GM23338 (cell line): ENCODE data around the gene DAB1. TPM values are rescaled to one million over a fixed set of nuclear protein-coding genes. Genes with fewer than 3 reads are reported as not detected.

Experiments
- ATAC-seq: fragments of 200-7000 bp; cut with Tn5 transposase; 3 replicates; pipeline ENCODE4 v1.9.1; 2020
- DNase-seq: peaks from one replicate; pipeline ENCODE4 v3.0.0-alpha.2; 2015; ENCODE audit warnings: low spot score
- H2AFZ ChIP-seq: fragments of 200-600 bp; sonication (generic); 2 replicates; pipeline ENCODE4 v1.8.0; 2016; ENCODE audit warnings: antibody characterized with exemption, mild to moderate bottlenecking, moderate library complexity
- H3F3A ChIP-seq: fragments of 200-600 bp; sonication (generic); replicated peaks from 2 replicates; pipeline ENCODE4 v1.8.0; 2017; ENCODE audit warnings: antibody characterized with exemption, mixed run types, low read depth
- H3K27ac ChIP-seq: fragments of 200-600 bp; sonication (generic); 2 replicates; pipeline ENCODE4 v1.6.1; 2016; ENCODE audit warnings: low read depth
- H3K27me3 ChIP-seq: fragments of 200-600 bp; sonication (generic); 2 replicates; pipeline ENCODE4 v1.8.0; 2016; ENCODE audit warnings: mild to moderate bottlenecking, mixed run types, moderate library complexity; ENCODE audit not compliant: insufficient read depth
- H3K36me3 ChIP-seq: fragments of 200-600 bp; sonication (generic); 2 replicates; pipeline ENCODE4 v1.8.0; 2016; ENCODE audit warnings: mild to moderate bottlenecking; ENCODE audit not compliant: insufficient read depth
- H3K4me1 ChIP-seq: fragments of 200-600 bp; sonication (generic); 2 replicates; pipeline ENCODE4 v1.8.0; 2016; ENCODE audit warnings: mild to moderate bottlenecking, moderate library complexity; ENCODE audit not compliant: insufficient read depth
- H3K4me2 ChIP-seq: fragments of 200-600 bp; sonication (generic); 2 replicates; pipeline ENCODE4 v1.7.1; 2017; ENCODE audit warnings: mixed run types
- H3K4me3 ChIP-seq: fragments of 200-600 bp; sonication (generic); 2 replicates; pipeline ENCODE4 v1.6.1; 2016; ENCODE audit warnings: mixed run types
- H3K79me2 ChIP-seq: fragments of 200-600 bp; sonication (generic); replicated peaks from 2 replicates; pipeline ENCODE4 v1.8.0; 2017; ENCODE audit warnings: mild to moderate bottlenecking; ENCODE audit not compliant: insufficient read depth
- H3K9me2 ChIP-seq: fragments of 200-600 bp; sonication (generic); 2 replicates; pipeline ENCODE4 v1.8.0; 2017; ENCODE audit not compliant: insufficient read depth
- H4K20me1 ChIP-seq: fragments of 200-600 bp; sonication (generic); replicated peaks from 2 replicates; pipeline ENCODE4 v1.8.0; 2017; ENCODE audit warnings: mild to moderate bottlenecking; ENCODE audit not compliant: insufficient read depth
- H3K27ac Mint-ChIP-seq: 2 replicates; pipeline ENCODE4 v1.8.0; 2020; ENCODE audit warnings: inconsistent platforms, mild to moderate bottlenecking, moderate library complexity, mixed read lengths
- H3K27me3 Mint-ChIP-seq: 3 replicates; pipeline ENCODE4 v1.8.0; 2022; ENCODE audit warnings: low read depth, mild to moderate bottlenecking, moderate library complexity, mixed read lengths, inconsistent platforms; ENCODE audit not compliant: insufficient read depth, poor library complexity
- H3K36me3 Mint-ChIP-seq: 3 replicates; pipeline ENCODE4 v1.8.0; 2021; ENCODE audit warnings: low read depth, mild to moderate bottlenecking, inconsistent platforms, moderate library complexity, mixed read lengths
- H3K4me1 Mint-ChIP-seq: 3 replicates; pipeline ENCODE4 v1.8.0; 2020; ENCODE audit warnings: mild to moderate bottlenecking, inconsistent platforms, mixed read lengths
- H3K4me3 Mint-ChIP-seq: 3 replicates; pipeline ENCODE4 v1.8.0; 2021; ENCODE audit warnings: moderate library complexity, mild to moderate bottlenecking, inconsistent platforms, mixed read lengths
- H3K9me3 Mint-ChIP-seq: 3 replicates; pipeline ENCODE4 v1.8.0; 2020; ENCODE audit warnings: moderate library complexity, mild to moderate bottlenecking, inconsistent platforms, mixed read lengths
- CREB1 ChIP-seq: fragments of 250-450 bp; sonication (Bioruptor Pico); IDR thresholded peaks from 2 replicates; pipeline ENCODE4 v1.5.0; 2020; ENCODE audit warnings: low read depth, mild to moderate bottlenecking, moderate library complexity
- CTCF ChIP-seq, 2 experiments: fragments of 200-600 bp in 1 of 2; sonication (generic) in 1 of 2; conservative IDR thresholded peaks; 2 replicates each; pipeline versions ENCODE4 v1.5.1 to v1.6.1; 2016 to 2017; ENCODE audit warnings: antibody characterized with exemption in 2 of 2, low read depth in 2 of 2, mild to moderate bottlenecking in 2 of 2, moderate library complexity in 1 of 2
- EZH2phosphoT487 ChIP-seq: fragments of 200-600 bp; sonication (generic); IDR thresholded peaks from one replicate; pipeline ENCODE4 v1.8.1; 2018; ENCODE audit warnings: antibody characterized with exemption; ENCODE audit not compliant: unreplicated experiment
- NANOG ChIP-seq: IDR thresholded peaks from 2 replicates; pipeline ENCODE4 v1.6.1; 2016; ENCODE audit warnings: antibody characterized with exemption, borderline replicate concordance
- REST ChIP-seq: IDR thresholded peaks from one replicate; pipeline ENCODE4 v1.6.1; 2018; ENCODE audit warnings: antibody characterized with exemption; ENCODE audit not compliant: unreplicated experiment
- STAT1 ChIP-seq: IDR thresholded peaks from one replicate; pipeline ENCODE4 v1.6.1; 2016; ENCODE audit warnings: antibody characterized with exemption; ENCODE audit not compliant: unreplicated experiment
- ZNF114 ChIP-seq: fragments of 250-450 bp; sonication (Bioruptor Pico); IDR thresholded peaks from 2 replicates; pipeline ENCODE4 v1.5.0; 2020; ENCODE audit warnings: mild to moderate bottlenecking, moderate library complexity
- ZNF462 ChIP-seq: fragments of 250-450 bp; sonication (Bioruptor Pico); IDR thresholded peaks from 2 replicates; pipeline ENCODE4 v1.5.0; 2020; ENCODE audit warnings: mild to moderate bottlenecking, moderate library complexity
- polyA plus RNA-seq: library from polyadenylated mRNA; unstranded; fragments of >200 nt; fragmentation: Nextera tagmentation; extraction: Ambion mirVana; gene quantifications from 2 replicates; pipeline ENCODE4 v1.2.1, GENCODE V29; 2016
- total RNA-seq: library from RNA; depleted of rRNA; stranded (reverse); fragments of >200 nt; shearing (Covaris generic); gene quantifications from 2 replicates; pipeline ENCODE4 v1.2.3, GENCODE V29; 2014

The DAB1 gene
- total and polyA plus RNA-seq, 2 experiments from 2014 or later, result 12.8 to 14.5 TPM

GRCh38 chr1:57277681-57278080 is 146.2 kb downstream of the DAB1 start:
- H2AFZ ChIP-seq, result no peak overlapping the region
- H3K4me1 ChIP-seq, result no peaks in the 10 kb centered on the region
- H3K27me3 Mint-ChIP-seq, result peaks cover 2% of the 10 kb centered on the region
- no peaks in the 10 kb centered on the region for H3K9me3 Mint-ChIP-seq
- ATAC-seq (no peak), DNase-seq (no peak)
- H3K4me2 ChIP-seq, result no peak overlapping the region
- H3K36me3 Mint-ChIP-seq, result no peaks in the 10 kb centered on the region
- no peaks in the 10 kb centered on the region for H3K79me2 ChIP-seq
- no peaks in the 10 kb centered on the region for H3F3A ChIP-seq
- H3K27ac ChIP-seq, result no peak overlapping the region
- no peak for TF ChIP-seq STAT1
- no peak for TF ChIP-seq CTCF (conservative IDR thresholded peaks at IDR 0.05; ENCODE audit: low read depth in 2 of 2)
- no peak for TF ChIP-seq NANOG
- H4K20me1 ChIP-seq, result no peaks in the 10 kb centered on the region
- no peaks in the 10 kb centered on the region for H3K36me3 ChIP-seq
- H3K4me3 ChIP-seq, result no peak overlapping the region
- peaks cover 2% of the 10 kb centered on the region; the same call in 1 of the 3 replicates for H3K4me1 Mint-ChIP-seq
- H3K9me2 ChIP-seq, result 0 out of 2 replicates have a peak, but pooled peaks cover 4% of the 10 kb centered on the region
- H3K27me3 ChIP-seq, result no peaks in the 10 kb centered on the region
- H3K4me3 Mint-ChIP-seq, result no peak overlapping the region
- no peak overlapping the region for H3K27ac Mint-ChIP-seq

GRCh38 chr1:57276918-57277317 is 146.9 kb downstream of the DAB1 start:
- ATAC-seq (no peak), DNase-seq (no peak)
- no peak overlapping the region for H3K27ac Mint-ChIP-seq
- H2AFZ ChIP-seq, result no peak overlapping the region
- no peak overlapping the region for H3K4me3 Mint-ChIP-seq
- no peak overlapping the region for H3K4me3 ChIP-seq
- H3K4me1 Mint-ChIP-seq, result peaks cover 2% of the 10 kb centered on the region; the same call in 1 of the 3 replicates
- no peaks in the 10 kb centered on the region for H3K79me2 ChIP-seq
- 0 out of 2 replicates have a peak, but pooled peaks cover 4% of the 10 kb centered on the region for H3K9me2 ChIP-seq
- H3K4me1 ChIP-seq, result no peaks in the 10 kb centered on the region
- no peak overlapping the region for H3K27ac ChIP-seq
- H3K4me2 ChIP-seq, result no peak overlapping the region
- peaks cover 2% of the 10 kb centered on the region for H3K27me3 Mint-ChIP-seq
- no peaks in the 10 kb centered on the region for H3F3A ChIP-seq
- H3K36me3 ChIP-seq, result no peaks in the 10 kb centered on the region
- H3K36me3 Mint-ChIP-seq, result no peaks in the 10 kb centered on the region
- H3K27me3 ChIP-seq, result no peaks in the 10 kb centered on the region
- H4K20me1 ChIP-seq, result no peaks in the 10 kb centered on the region
- H3K9me3 Mint-ChIP-seq, result no peaks in the 10 kb centered on the region
- TF ChIP-seq ZNF462 (CRISPR knock-in tag) (no peak), CTCF (conservative IDR thresholded peaks at IDR 0.05; ENCODE audit: low read depth in 2 of 2) (no peak), NANOG (no peak), REST (no peak), ZNF114 (no peak), EZH2phosphoT487 (no peak), CREB1 (CRISPR knock-in tag) (no peak)
